NCI-H2196 treated with DMSO at 0.1 percent for 48 hours (cell line): ENCODE results near the gene PCBP1.
"Not testable (repeated sequence)": the region's sequence is repeated elsewhere in the genome, so short reads cannot be mapped to it uniquely, and the experiment has no call there.

Experiments used
- DNase-seq: peaks from one replicate; lab custom pipeline; 2025; ENCODE audit not compliant: unreplicated experiment; lab: John Stamatoyannopoulos, UW

The PCBP1 gene

GRCh38 chr2:70086838-70087701 is at the start of gene PCBP1:
Gene PCBP1 (plus strand): TSS chr2:70087477. CDS start chr2:70087744, 267 bp downstream.
- peak; percentile 46 for DNase-seq

- no peak for DNase-seq
These were observed 47.9 kb upstream of the PCBP1 start for GRCh38 chr2:70039366-70039765.

GRCh38 chr2:70041663-70042062 is 45.6 kb upstream of the PCBP1 start:
- no peak for DNase-seq

GRCh38 chr2:70042246-70042645 is 45.0 kb upstream of the PCBP1 start:
- DNase-seq, result no peak

GRCh38 chr2:70043252-70043875 is 43.9 kb upstream of the PCBP1 start:
- no peak for DNase-seq

GRCh38 chr2:70044290-70045040 is 42.8 kb upstream of the PCBP1 start:
- DNase-seq, result no peak

GRCh38 chr2:70045405-70045804 is 41.9 kb upstream of the PCBP1 start:
- no peak for DNase-seq

- DNase-seq, result no peak
These were observed 41.3 kb upstream of the PCBP1 start for GRCh38 chr2:70045932-70046331.

GRCh38 chr2:70046534-70046933 is 40.7 kb upstream of the PCBP1 start:
- no peak for DNase-seq

- no peak for DNase-seq
These were observed 39.8 kb upstream of the PCBP1 start for GRCh38 chr2:70047451-70047850.

- no peak for DNase-seq
These were observed 38.0 kb upstream of the PCBP1 start for GRCh38 chr2:70049255-70049654.

GRCh38 chr2:70050631-70051425 is 36.4 kb upstream of the PCBP1 start:
- no peak for DNase-seq

GRCh38 chr2:70055259-70055658 is 32.0 kb upstream of the PCBP1 start:
- DNase-seq, result not testable (repeated sequence)

GRCh38 chr2:70061317-70061716 is 26.0 kb upstream of the PCBP1 start:
- DNase-seq, result no peak

- DNase-seq, result no peak
These were observed 25.0 kb upstream of the PCBP1 start for GRCh38 chr2:70062270-70062669.

- no peak for DNase-seq
These were observed 19.2 kb upstream of the PCBP1 start for GRCh38 chr2:70068119-70068518.

GRCh38 chr2:70069049-70069448 is 18.2 kb upstream of the PCBP1 start:
- DNase-seq, result no peak

GRCh38 chr2:70070542-70071268 is 16.6 kb upstream of the PCBP1 start:
- DNase-seq, result peak; percentile 42

- DNase-seq, result no peak
These were observed 13.8 kb upstream of the PCBP1 start for GRCh38 chr2:70073493-70073892.

GRCh38 chr2:70078384-70078783 is 8.9 kb upstream of the PCBP1 start:
- no peak for DNase-seq
